ENCODE results near the gene GALNT2.

The GALNT2 gene

DNA sequence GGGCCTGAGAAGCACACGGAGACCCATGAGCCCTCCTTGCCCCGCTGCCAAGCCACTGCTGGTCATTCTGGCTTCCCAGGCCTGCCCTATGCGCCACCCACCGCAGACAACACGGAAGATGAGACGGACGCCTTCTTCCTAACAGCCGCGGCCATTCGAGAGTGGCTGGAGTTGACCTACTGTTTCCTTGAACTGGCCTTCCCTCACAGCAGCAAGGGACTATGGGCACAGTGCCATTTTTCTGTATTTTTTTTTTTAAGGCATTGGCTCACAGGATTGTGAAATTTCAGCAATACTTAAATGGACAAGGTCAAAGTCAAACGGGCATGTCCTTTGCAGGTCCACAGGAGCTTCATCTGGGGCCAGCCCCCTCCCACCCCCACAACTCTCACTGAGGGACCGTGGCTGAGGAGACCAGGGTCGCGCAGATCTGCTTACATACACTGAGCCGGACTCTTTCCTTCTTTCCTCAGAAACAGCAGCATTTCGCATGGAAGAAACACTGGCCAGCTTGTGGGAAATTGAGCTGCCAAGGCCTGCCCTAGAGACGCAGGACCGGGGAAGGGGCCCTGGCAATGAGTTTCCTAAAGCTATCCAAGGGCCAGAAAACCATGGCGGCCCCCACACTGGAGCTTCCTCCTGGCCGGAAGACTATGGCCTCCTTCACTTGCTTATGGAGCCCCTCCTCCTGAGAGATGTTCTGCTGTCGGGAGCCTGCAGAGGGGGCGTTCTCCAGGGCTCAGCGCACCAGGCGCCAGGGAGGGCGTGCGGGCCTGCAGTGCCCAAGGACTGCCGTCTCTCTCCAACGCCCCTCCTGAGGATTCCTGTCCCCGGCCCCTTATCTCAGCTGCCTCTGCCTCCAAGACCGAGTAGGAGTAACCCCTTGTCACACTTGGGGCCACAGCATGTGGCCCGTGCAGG, 260.2 kb downstream of the GALNT2 start:
- Histone ChIP-seq H3K4me2 (ENCODE audit: low read length) (no peak overlapping the region), H3K9me3 (ENCODE audit: control insufficient read depth, low read length) (no peaks in the 10 kb centered on the region), H3K27ac (peak overlapping the region; percentile 62), H3K9ac (no peak overlapping the region), H3K4me3 (ENCODE audit: low read depth, low read length) (no peak overlapping the region), H3K36me3 (ENCODE audit: control insufficient read depth, insufficient read depth, low read length) (no peaks in the 10 kb centered on the region), H3K27me3 (ENCODE audit: control insufficient read depth, insufficient read depth, low read length) (no peaks in the 10 kb centered on the region), H3K4me1 (peaks cover 9% of the 10 kb centered on the region), H3K79me2 (no peaks in the 10 kb centered on the region), H2AFZ (peak overlapping the region; percentile 70)
- TF ChIP-seq, protein P1, sequence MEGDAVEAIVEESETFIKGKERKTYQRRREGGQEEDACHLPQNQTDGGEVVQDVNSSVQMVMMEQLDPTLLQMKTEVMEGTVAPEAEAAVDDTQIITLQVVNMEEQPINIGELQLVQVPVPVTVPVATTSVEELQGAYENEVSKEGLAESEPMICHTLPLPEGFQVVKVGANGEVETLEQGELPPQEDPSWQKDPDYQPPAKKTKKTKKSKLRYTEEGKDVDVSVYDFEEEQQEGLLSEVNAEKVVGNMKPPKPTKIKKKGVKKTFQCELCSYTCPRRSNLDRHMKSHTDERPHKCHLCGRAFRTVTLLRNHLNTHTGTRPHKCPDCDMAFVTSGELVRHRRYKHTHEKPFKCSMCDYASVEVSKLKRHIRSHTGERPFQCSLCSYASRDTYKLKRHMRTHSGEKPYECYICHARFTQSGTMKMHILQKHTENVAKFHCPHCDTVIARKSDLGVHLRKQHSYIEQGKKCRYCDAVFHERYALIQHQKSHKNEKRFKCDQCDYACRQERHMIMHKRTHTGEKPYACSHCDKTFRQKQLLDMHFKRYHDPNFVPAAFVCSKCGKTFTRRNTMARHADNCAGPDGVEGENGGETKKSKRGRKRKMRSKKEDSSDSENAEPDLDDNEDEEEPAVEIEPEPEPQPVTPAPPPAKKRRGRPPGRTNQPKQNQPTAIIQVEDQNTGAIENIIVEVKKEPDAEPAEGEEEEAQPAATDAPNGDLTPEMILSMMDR (IDR thresholded peaks at IDR 0.05) = no peak

DNA sequence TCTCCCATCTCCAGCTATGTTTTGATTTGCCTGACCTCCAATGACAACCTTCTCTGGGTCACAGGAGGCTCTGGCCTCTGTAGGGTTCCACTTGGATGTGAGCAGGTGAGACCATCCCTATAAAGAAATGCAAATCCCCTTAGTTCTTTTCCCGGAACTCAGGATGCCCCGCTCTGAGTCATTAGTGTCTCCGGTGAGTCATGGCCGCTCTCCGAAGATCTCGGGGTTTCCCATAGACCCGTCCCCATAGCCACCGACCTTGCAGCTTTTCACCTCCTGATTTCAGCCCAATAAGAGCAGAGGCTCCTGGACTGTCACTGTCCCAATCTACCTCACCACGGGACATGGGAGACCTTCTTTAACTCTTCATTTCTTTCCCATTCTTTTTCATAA, 260.9 kb downstream of the GALNT2 start:
- peaks cover 9% of the 10 kb centered on the region for H3K4me1 ChIP-seq
- no peak overlapping the region for H3K27ac ChIP-seq
- H3K9ac ChIP-seq = no peak overlapping the region
- H3K9me3 ChIP-seq (ENCODE audit: control insufficient read depth, low read length) = no peaks in the 10 kb centered on the region
- H3K4me2 ChIP-seq (ENCODE audit: low read length) = no peak overlapping the region
- H3K79me2 ChIP-seq = no peaks in the 10 kb centered on the region
- H3K36me3 ChIP-seq (ENCODE audit: control insufficient read depth, insufficient read depth, low read length) = no peaks in the 10 kb centered on the region
- no peak overlapping the region for H3K4me3 ChIP-seq (ENCODE audit: low read depth, low read length)
- no peaks in the 10 kb centered on the region for H3K27me3 ChIP-seq (ENCODE audit: control insufficient read depth, insufficient read depth, low read length)
- TF ChIP-seq, protein P1 (IDR thresholded peaks at IDR 0.05) = no peak
- no peak overlapping the region for H2AFZ ChIP-seq

DNA sequence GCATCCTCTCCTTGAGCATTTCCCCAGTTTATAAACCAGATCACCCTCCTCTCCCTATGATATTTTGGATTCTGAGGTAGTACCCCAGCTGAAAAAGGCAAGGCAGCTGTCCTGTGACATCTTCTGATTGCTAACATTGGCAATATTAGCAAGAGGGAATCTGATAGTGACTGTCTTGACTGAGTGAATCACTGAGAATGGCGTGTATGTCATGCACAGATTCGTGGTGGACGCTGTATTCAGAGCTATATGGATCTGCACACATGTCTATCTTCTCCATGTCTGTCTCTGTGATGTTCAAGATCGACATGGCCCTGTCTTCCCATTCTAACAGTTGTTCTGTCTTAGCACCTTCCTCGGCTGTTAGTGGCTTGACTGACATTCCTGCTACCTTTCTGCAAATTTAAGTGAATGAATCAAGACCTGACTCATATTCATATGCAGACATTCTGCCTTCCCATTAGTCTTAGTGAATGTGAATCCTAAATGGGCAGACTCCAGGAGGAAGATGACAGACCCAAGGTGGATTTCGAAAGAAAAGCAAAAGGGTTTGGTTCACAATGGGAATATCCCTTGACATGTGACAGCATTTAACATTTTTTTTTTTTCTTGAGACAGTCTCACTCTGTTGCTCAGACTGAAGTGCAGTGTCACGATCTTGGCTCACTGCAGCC, 261.4 kb downstream of the GALNT2 start:
- no peak overlapping the region for H2AFZ ChIP-seq
- H3K27me3 ChIP-seq (ENCODE audit: control insufficient read depth, insufficient read depth, low read length) = no peaks in the 10 kb centered on the region
- H3K36me3 ChIP-seq (ENCODE audit: control insufficient read depth, insufficient read depth, low read length) = no peaks in the 10 kb centered on the region
- H3K4me1 ChIP-seq = peaks cover 9% of the 10 kb centered on the region
- H3K9me3 ChIP-seq (ENCODE audit: control insufficient read depth, low read length) = no peaks in the 10 kb centered on the region
- no peak overlapping the region for H3K4me3 ChIP-seq (ENCODE audit: low read depth, low read length)
- no peak overlapping the region for H3K9ac ChIP-seq
- H3K27ac ChIP-seq = no peak overlapping the region
- H3K79me2 ChIP-seq = no peaks in the 10 kb centered on the region
- TF ChIP-seq, protein P1 (IDR thresholded peaks at IDR 0.05) = no peak
- no peak overlapping the region for H3K4me2 ChIP-seq (ENCODE audit: low read length)

DNA sequence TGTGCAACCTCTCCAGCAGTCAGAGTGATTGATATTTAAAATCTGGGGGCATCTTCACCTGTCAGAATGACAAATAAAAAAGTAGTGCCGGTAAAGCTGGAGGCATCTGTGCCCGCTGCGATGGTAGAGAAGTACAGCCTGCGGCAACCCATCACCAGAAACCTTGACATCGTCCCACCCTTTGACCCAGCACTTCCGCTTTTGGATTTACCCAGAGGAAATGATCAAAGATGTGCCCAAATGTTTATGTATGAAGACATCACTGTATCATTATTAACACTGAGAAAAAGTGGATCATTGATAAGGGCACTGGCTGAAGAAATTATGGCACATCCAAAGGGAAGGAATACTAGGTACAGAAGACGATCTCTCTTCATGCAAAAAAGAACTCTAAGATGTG, 263.1 kb downstream of the GALNT2 start:
- Histone ChIP-seq H3K36me3 (ENCODE audit: control insufficient read depth, insufficient read depth, low read length) (no peaks in the 10 kb centered on the region), H3K4me2 (ENCODE audit: low read length) (no peak overlapping the region), H3K27ac (no peak overlapping the region), H3K9ac (no peak overlapping the region), H2AFZ (no peak overlapping the region), H3K4me3 (ENCODE audit: low read depth, low read length) (no peak overlapping the region), H3K4me1 (peaks cover 9% of the 10 kb centered on the region), H3K9me3 (ENCODE audit: control insufficient read depth, low read length) (no peaks in the 10 kb centered on the region), H3K27me3 (ENCODE audit: control insufficient read depth, insufficient read depth, low read length) (no peaks in the 10 kb centered on the region), H3K79me2 (no peaks in the 10 kb centered on the region)
- TF ChIP-seq, protein P1 (IDR thresholded peaks at IDR 0.05) = no peak

Data from parathyroid adenoma (tissue), 2 donors.